HepG2 (cell line): ENCODE data around the gene RRBP1. TPM values are rescaled to one million over a fixed set of nuclear protein-coding genes. Genes with fewer than 3 reads are reported as not detected.

Source experiments
- GLMP ChIP-seq: sonication (generic); formaldehyde crosslinking; IDR thresholded peaks from 2 replicates; pipeline ENCODE4 v1.9.0; 2021; ENCODE audit warnings: missing genetic modification reagents, mild to moderate bottlenecking, borderline replicate concordance
- GZF1 ChIP-seq: sonication (generic); formaldehyde crosslinking; IDR thresholded peaks from 2 replicates; pipeline ENCODE4 v1.5.1; 2020; ENCODE audit warnings: mild to moderate bottlenecking, missing genetic modification reagents
- JUN ChIP-seq: sonication (generic); formaldehyde crosslinking; IDR thresholded peaks from 2 replicates; pipeline ENCODE4 v1.4.0; 2020; ENCODE audit warnings: mild to moderate bottlenecking, missing genetic modification reagents
- KDM2A ChIP-seq: sonication (generic); formaldehyde crosslinking; IDR thresholded peaks from 2 replicates; pipeline ENCODE4 v1.4.0; 2020; ENCODE audit warnings: low read depth, missing genetic modification reagents, borderline replicate concordance
- LRRFIP1 ChIP-seq: sonication (generic); formaldehyde crosslinking; conservative IDR thresholded peaks from 2 replicates; pipeline ENCODE4 v1.4.0; 2020; ENCODE audit warnings: missing genetic modification reagents
- MBNL3 ChIP-seq: fragments of 250-450 bp; sonication (Bioruptor Pico); conservative IDR thresholded peaks from 2 replicates; pipeline ENCODE4 v1.8.0; 2022; ENCODE audit warnings: mild to moderate bottlenecking, inconsistent platforms
- MEF2D ChIP-seq: sonication (generic); formaldehyde crosslinking; IDR thresholded peaks from 2 replicates; pipeline ENCODE4 v1.5.1; 2020; ENCODE audit warnings: mild to moderate bottlenecking, missing genetic modification reagents
- PCBP1 ChIP-seq: fragments of 200-400 bp; formaldehyde crosslinking; IDR thresholded peaks from 2 replicates; pipeline ENCODE4 v1.6.1; 2017; ENCODE audit warnings: mild to moderate bottlenecking, low read depth, low read length, borderline replicate concordance
- SALL2 ChIP-seq: sonication (generic); formaldehyde crosslinking; IDR thresholded peaks from 2 replicates; pipeline ENCODE4 v1.8.1; 2023; ENCODE audit warnings: mild to moderate bottlenecking, missing genetic modification reagents, inconsistent platforms
- TBL1XR1 ChIP-seq: fragments of 150-350 bp; IDR thresholded peaks from 2 replicates; pipeline ENCODE4 v1.6.1; 2014; ENCODE audit warnings: borderline replicate concordance, low read length; ENCODE audit not compliant: partially characterized antibody
- TBP ChIP-seq: sonication (generic); formaldehyde crosslinking; IDR thresholded peaks from 2 replicates; pipeline ENCODE4 v1.5.0; 2020; ENCODE audit warnings: missing genetic modification reagents
- ZNF496 ChIP-seq: sonication (generic); formaldehyde crosslinking; IDR thresholded peaks from 2 replicates; pipeline ENCODE4 v1.8.1; 2023; ENCODE audit warnings: mild to moderate bottlenecking, moderate library complexity, missing genetic modification reagents; ENCODE audit not compliant: insufficient replicate concordance
- ZNF567 ChIP-seq: sonication (generic); formaldehyde crosslinking; IDR thresholded peaks from 2 replicates; pipeline ENCODE4 v1.8.1; 2023; ENCODE audit warnings: mild to moderate bottlenecking, missing genetic modification reagents, borderline replicate concordance
- ZNF660 ChIP-seq: sonication (generic); formaldehyde crosslinking; IDR thresholded peaks from 2 replicates; pipeline ENCODE4 v1.5.1; 2020; ENCODE audit warnings: mild to moderate bottlenecking, low read depth, missing genetic modification reagents, borderline replicate concordance
- ZNF749 ChIP-seq: sonication (generic); formaldehyde crosslinking; IDR thresholded peaks from 2 replicates; pipeline ENCODE4 v1.8.0; 2022; ENCODE audit warnings: mild to moderate bottlenecking, missing genetic modification reagents, moderate library complexity, borderline replicate concordance
- ZNF775 ChIP-seq: sonication (generic); formaldehyde crosslinking; IDR thresholded peaks from 2 replicates; pipeline ENCODE4 v1.4.0; 2020; ENCODE audit warnings: missing genetic modification reagents, mild to moderate bottlenecking, moderate library complexity, borderline replicate concordance
- ZSCAN9 ChIP-seq: IDR thresholded peaks from 2 replicates; pipeline ENCODE4 v1.6.1; 2016; ENCODE audit warnings: borderline replicate concordance
- polyA plus RNA-seq, 8 experiments: library from polyadenylated mRNA; depleted of rRNA in 3 of 8; stranded (reverse) in 7 of 8; unstranded in 1 of 8; fragments of >200 nt; fragmentation: Illumina TruSeq in 4 of 8; extraction: Trizol in 4 of 8; gene quantifications; 2 replicates each; pipeline versions ENCODE4 v1.2.1 to v1.2.3, GENCODE V29; 2011 to 2016; ENCODE audit warnings: low read depth in 4 of 8, missing spikeins in 1 of 8, mixed read lengths in 1 of 8; ENCODE audit not compliant: insufficient read depth in 1 of 8
- total RNA-seq, 5 experiments: library from RNA; depleted of rRNA; stranded (reverse); fragments of >200 nt; fragmentation: Illumina TruSeq; extraction: Trizol; gene quantifications; 2 replicates each; pipeline ENCODE4 v1.2.3, GENCODE V29; 2016; ENCODE audit warnings: low read depth in 1 of 5
- TF ChIP-seq, protein P1 (sequence below): sonication (generic); formaldehyde crosslinking; IDR thresholded peaks from 2 replicates; pipeline ENCODE4 v1.4.0; 2020; ENCODE audit warnings: low read depth, mild to moderate bottlenecking, missing genetic modification reagents
- TF ChIP-seq, protein P2 (sequence below): sonication (generic); formaldehyde crosslinking; IDR thresholded peaks from 2 replicates; pipeline ENCODE4 v1.4.0; 2020; ENCODE audit warnings: mild to moderate bottlenecking, missing genetic modification reagents
- TF ChIP-seq, protein P3 (sequence below): sonication (generic); formaldehyde crosslinking; IDR thresholded peaks from 2 replicates; pipeline ENCODE4 v1.5.1; 2020; ENCODE audit warnings: mild to moderate bottlenecking, missing genetic modification reagents, borderline replicate concordance

The RRBP1 gene
- total and polyA plus RNA-seq, 2 of the 13 experiments (the other 11 are each of a cell fraction or from before 2014, with no cell fraction given) = 150 to 222 TPM

DNA sequence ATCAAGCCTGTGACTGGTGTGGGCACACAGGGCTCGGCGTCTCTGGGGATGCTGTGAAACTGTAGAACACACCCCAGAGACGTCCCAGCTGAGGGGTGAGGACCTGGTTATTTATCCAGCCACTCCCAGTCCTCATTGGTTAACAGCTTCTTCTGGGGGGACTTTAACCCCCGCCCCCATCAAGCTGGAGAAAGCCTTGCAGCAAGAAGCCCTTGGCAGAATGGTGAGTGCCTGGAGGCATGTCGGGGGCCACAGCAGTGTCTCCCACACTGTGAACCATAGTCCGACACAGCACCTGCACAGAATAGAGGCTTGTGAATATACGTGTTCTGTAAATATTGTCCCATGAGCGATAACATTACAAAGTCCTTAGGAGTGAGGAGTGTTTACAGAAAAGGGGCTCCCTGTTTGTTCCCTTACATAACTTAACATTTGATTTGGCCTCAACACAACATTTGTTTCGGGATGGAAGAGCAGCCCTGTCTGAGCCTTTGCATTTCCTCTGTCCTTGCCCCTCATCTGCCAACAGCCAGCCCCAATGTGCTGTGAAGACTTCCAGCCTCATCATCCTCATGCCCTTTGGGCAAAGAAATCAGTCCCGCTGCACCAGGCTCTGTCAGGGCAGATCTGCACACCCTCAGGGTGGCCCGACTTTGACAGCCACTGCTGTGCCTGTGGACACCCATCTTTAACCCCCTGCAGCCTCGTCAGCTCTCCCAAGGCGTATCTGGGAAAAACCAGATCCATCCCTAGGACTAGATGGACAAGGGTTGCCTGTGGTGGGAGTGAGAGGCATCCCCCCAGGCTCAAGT is 2.2 kb upstream of the RRBP1 start (continued):
- TF ChIP-seq MBNL3 (CRISPR knock-in tag) (no peak), LRRFIP1 (CRISPR knock-in tag) (no peak), ZNF496 (no peak), TBL1XR1 (peak; percentile 95), GLMP (no peak), JUN (peak; percentile 73), ZNF567 (CRISPR knock-in tag) (no peak), SALL2 (peak; percentile 83; the same call in 1 of the 2 replicates), PCBP1 (no peak), MEF2D (CRISPR knock-in tag) (peak; percentile 97), KDM2A (CRISPR knock-in tag) (peak; percentile 70), ZSCAN9 (CRISPR knock-in tag) (peak; percentile 95), TBP (CRISPR knock-in tag) (peak; percentile 84; the same call in 1 of the 2 replicates), ZNF749 (0 out of 2 replicates have a peak, but pooled peaks have one; percentile 91), ZNF775 (CRISPR knock-in tag) (0 out of 2 replicates have a peak, but pooled peaks have one; percentile 6), ZNF660 (no peak), GZF1 (CRISPR knock-in tag) (no peak)
- TF ChIP-seq, protein P1, sequence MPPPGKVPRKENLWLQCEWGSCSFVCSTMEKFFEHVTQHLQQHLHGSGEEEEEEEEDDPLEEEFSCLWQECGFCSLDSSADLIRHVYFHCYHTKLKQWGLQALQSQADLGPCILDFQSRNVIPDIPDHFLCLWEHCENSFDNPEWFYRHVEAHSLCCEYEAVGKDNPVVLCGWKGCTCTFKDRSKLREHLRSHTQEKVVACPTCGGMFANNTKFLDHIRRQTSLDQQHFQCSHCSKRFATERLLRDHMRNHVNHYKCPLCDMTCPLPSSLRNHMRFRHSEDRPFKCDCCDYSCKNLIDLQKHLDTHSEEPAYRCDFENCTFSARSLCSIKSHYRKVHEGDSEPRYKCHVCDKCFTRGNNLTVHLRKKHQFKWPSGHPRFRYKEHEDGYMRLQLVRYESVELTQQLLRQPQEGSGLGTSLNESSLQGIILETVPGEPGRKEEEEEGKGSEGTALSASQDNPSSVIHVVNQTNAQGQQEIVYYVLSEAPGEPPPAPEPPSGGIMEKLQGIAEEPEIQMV (CRISPR knock-in tag) = peak; percentile 91; the same call in 1 of the 2 replicates
- TF ChIP-seq, protein P2, sequence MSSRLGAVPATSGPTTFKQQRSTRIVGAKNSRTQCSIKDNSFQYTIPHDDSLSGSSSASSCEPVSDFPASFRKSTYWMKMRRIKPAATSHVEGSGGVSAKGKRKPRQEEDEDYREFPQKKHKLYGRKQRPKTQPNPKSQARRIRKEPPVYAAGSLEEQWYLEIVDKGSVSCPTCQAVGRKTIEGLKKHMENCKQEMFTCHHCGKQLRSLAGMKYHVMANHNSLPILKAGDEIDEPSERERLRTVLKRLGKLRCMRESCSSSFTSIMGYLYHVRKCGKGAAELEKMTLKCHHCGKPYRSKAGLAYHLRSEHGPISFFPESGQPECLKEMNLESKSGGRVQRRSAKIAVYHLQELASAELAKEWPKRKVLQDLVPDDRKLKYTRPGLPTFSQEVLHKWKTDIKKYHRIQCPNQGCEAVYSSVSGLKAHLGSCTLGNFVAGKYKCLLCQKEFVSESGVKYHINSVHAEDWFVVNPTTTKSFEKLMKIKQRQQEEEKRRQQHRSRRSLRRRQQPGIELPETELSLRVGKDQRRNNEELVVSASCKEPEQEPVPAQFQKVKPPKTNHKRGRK = no peak
- TF ChIP-seq, protein P3, sequence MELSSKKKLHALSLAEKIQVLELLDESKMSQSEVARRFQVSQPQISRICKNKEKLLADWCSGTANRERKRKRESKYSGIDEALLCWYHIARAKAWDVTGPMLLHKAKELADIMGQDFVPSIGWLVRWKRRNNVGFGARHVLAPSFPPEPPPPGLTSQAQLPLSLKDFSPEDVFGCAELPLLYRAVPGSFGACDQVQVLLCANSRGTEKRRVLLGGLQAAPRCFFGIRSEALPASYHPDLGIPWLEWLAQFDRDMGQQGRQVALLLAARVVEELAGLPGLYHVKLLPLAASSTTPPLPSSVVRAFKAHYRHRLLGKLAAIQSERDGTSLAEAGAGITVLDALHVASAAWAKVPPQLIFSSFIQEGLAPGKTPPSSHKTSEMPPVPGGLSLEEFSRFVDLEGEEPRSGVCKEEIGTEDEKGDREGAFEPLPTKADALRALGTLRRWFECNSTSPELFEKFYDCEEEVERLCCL (CRISPR knock-in tag) = no peak
